K562 (cell line): ENCODE results near the gene SLC35F4.

ENCODE experiments used
- ARHGAP35 ChIP-seq: fragments of 450-650 bp; IDR thresholded peaks from 2 replicates; pipeline ENCODE4 v1.6.1; 2018; ENCODE audit not compliant: partially characterized antibody
- CBX5 ChIP-seq: IDR thresholded peaks from 2 replicates; pipeline ENCODE4 v1.6.1; 2014; ENCODE audit warnings: low read depth, borderline replicate concordance
- CSDE1 ChIP-seq, 2 experiments: fragments of 450-650 bp; IDR thresholded peaks; 2 replicates each; pipeline ENCODE4 v1.6.1; 2016; ENCODE audit warnings: mild to moderate bottlenecking in 1 of 2
- CTCF ChIP-seq, 3 experiments: IDR thresholded peaks in 2 of 3; conservative IDR thresholded peaks in 1 of 3; 2 replicates each; pipeline ENCODE4 v1.5.1; 2011 to 2012; ENCODE audit warnings: low read length in 3 of 3, mild to moderate bottlenecking in 3 of 3, control low read depth in 2 of 3, improper control_type of control experiment in 1 of 3, inconsistent platforms in 1 of 3, low read depth in 1 of 3, mixed read lengths in 1 of 3, moderate library complexity in 1 of 3; ENCODE audit not compliant: insufficient read depth in 2 of 3
- FOXP4 ChIP-seq: sonication (generic); formaldehyde crosslinking; IDR thresholded peaks from 2 replicates; pipeline ENCODE4 v1.8.0; 2022; ENCODE audit warnings: mild to moderate bottlenecking, missing genetic modification reagents, borderline replicate concordance
- RAD21 ChIP-seq, 2 experiments: fragments of 250-450 bp in 1 of 2; fragments of 450-650 bp in 1 of 2; sonication (Bioruptor Pico) in 1 of 2; formaldehyde crosslinking in 1 of 2; IDR thresholded peaks in 1 of 2; conservative IDR thresholded peaks in 1 of 2; 2 replicates each; pipeline versions ENCODE4 v1.4.0 to v1.8.0; 2020 to 2022; ENCODE audit warnings: mild to moderate bottlenecking in 2 of 2, moderate library complexity in 1 of 2
- RBBP5 ChIP-seq: fragments of 200-600 bp; sonication (generic); IDR thresholded peaks from 2 replicates; pipeline ENCODE4 v1.6.1; 2012; ENCODE audit warnings: borderline replicate concordance, mild to moderate bottlenecking, low read length, control low read depth, inconsistent platforms; ENCODE audit not compliant: insufficient read depth, poor library complexity, severe bottlenecking
- SPI1 ChIP-seq: IDR thresholded peaks from 2 replicates; pipeline ENCODE4 v1.6.1; 2011; ENCODE audit warnings: low read depth, low read length, control low read depth, borderline replicate concordance
- ZBTB2 ChIP-seq: fragments of 450-650 bp; IDR thresholded peaks from 2 replicates; pipeline ENCODE4 v1.6.1; 2016; ENCODE audit warnings: antibody characterized with exemption
- ZFX ChIP-seq: sonication (generic); formaldehyde crosslinking; IDR thresholded peaks from 2 replicates; pipeline ENCODE4 v1.8.0; 2022; ENCODE audit warnings: mild to moderate bottlenecking, missing genetic modification reagents, moderate library complexity
- ZNF12 ChIP-seq: sonication (generic); formaldehyde crosslinking; IDR thresholded peaks from 2 replicates; pipeline ENCODE4 v1.4.0; 2020; ENCODE audit warnings: mild to moderate bottlenecking, missing genetic modification reagents
- ZNF274 ChIP-seq: IDR thresholded peaks from 2 replicates; pipeline ENCODE4 v1.6.1; 2011; ENCODE audit warnings: low read depth, mild to moderate bottlenecking, low read length, moderate library complexity, borderline replicate concordance
- ZNF639 ChIP-seq, 2 experiments: fragments of 200-800 bp in 1 of 2; sonication (Bioruptor generic) in 1 of 2; sonication (generic) in 1 of 2; formaldehyde crosslinking in 1 of 2; IDR thresholded peaks in 1 of 2; conservative IDR thresholded peaks in 1 of 2; 2 replicates each; pipeline versions ENCODE4 v1.5.0 to v1.6.1; 2016 to 2020; ENCODE audit warnings: missing compliant biosample characterization in 1 of 2, missing genetic modification characterization in 1 of 2, missing genetic modification reagents in 1 of 2

- TF ChIP-seq ZNF274 (no peak), ZBTB2 (no peak), ARHGAP35 (no peak), ZFX (no peak), RBBP5 (no peak), CSDE1 (IDR thresholded peaks at IDR 0.05) (no peak), RAD21 (CRISPR knock-in tag; conservative IDR thresholded peaks at IDR 0.05 in 1 of 2, IDR thresholded peaks at IDR 0.05 in 1 of 2) (no peak), SPI1 (no peak), CTCF (IDR thresholded peaks at IDR 0.05 in 2 of 3, conservative IDR thresholded peaks at IDR 0.05 in 1 of 3; ENCODE audit: insufficient read depth in 2 of 3, low read depth in 1 of 3, low read length in 3 of 3) (no peak), ZNF12 (CRISPR knock-in tag) (no peak), CBX5 (no peak), ZNF639 (CRISPR knock-in tag; conservative IDR thresholded peaks at IDR 0.05 in 1 of 2, IDR thresholded peaks at IDR 0.05 in 1 of 2) (no peak), FOXP4 (CRISPR knock-in tag) (no peak)
Measured at GRCh38 chr14:57725399-57726077, 140.4 kb downstream of the SLC35F4 start.
